Trophoblast cell (in vitro differentiated cells and primary cell): ENCODE measurements around the gene TGFB3.
A peak's percentile ranks its signal among the peaks of the same experiment; 100 is the strongest.

Experiments used
- DNase-seq, 2 donors: peaks; one replicate each; pipeline ENCODE4 v3.0.0-alpha.2; 2016
- H2AFZ ChIP-seq: 2 replicates; pipeline ENCODE4 v1.6.1; 2013; ENCODE audit warnings: low read length, moderate library complexity, mild to moderate bottlenecking; ENCODE audit not compliant: insufficient read depth, poor library complexity
- H2AK5ac ChIP-seq: 2 replicates; pipeline ENCODE4 v1.6.1; 2013; ENCODE audit warnings: mild to moderate bottlenecking, low read length
- H2BK120ac ChIP-seq: 2 replicates; pipeline ENCODE4 v1.6.1; 2013; ENCODE audit warnings: low read length, mild to moderate bottlenecking, moderate library complexity; ENCODE audit not compliant: insufficient read depth, poor library complexity
- H2BK12ac ChIP-seq: 2 replicates; pipeline ENCODE4 v1.6.1; 2013; ENCODE audit warnings: mild to moderate bottlenecking, low read length, moderate library complexity
- H2BK5ac ChIP-seq: 2 replicates; pipeline ENCODE4 v1.6.1; 2013; ENCODE audit warnings: low read length, low read depth, moderate library complexity, mild to moderate bottlenecking; ENCODE audit not compliant: poor library complexity
- H3K14ac ChIP-seq: 2 replicates; pipeline ENCODE4 v1.6.1; 2013; ENCODE audit warnings: mild to moderate bottlenecking, low read length
- H3K18ac ChIP-seq: 2 replicates; pipeline ENCODE4 v1.6.1; 2013; ENCODE audit warnings: mild to moderate bottlenecking, low read length
- H3K23ac ChIP-seq: 2 replicates; pipeline ENCODE4 v1.6.1; 2013; ENCODE audit warnings: low read length
- H3K27ac ChIP-seq: 2 replicates; pipeline ENCODE4 v1.5.1; 2013; ENCODE audit warnings: low read depth, mild to moderate bottlenecking, inconsistent platforms, low read length, moderate library complexity
- H3K27me3 ChIP-seq: 2 replicates; pipeline ENCODE4 v1.6.1; 2013; ENCODE audit warnings: inconsistent platforms, mild to moderate bottlenecking, low read length, moderate library complexity; ENCODE audit not compliant: insufficient read depth
- H3K36me3 ChIP-seq, 2 experiments: 1 replicate in 1 of 2; 2 replicates in 1 of 2; pipeline ENCODE4 v1.6.1; 2013; ENCODE audit warnings: low read length in 2 of 2, mild to moderate bottlenecking in 2 of 2, moderate library complexity in 1 of 2; ENCODE audit not compliant: insufficient read depth in 2 of 2, control insufficient read depth in 1 of 2
- H3K4ac ChIP-seq: 2 replicates; pipeline ENCODE4 v1.6.1; 2013; ENCODE audit warnings: low read depth, mild to moderate bottlenecking, low read length, moderate library complexity
- H3K4me1 ChIP-seq, 2 experiments: 1 replicate in 1 of 2; 2 replicates in 1 of 2; pipeline ENCODE4 v1.6.1; 2013; ENCODE audit warnings: low read length in 2 of 2, mild to moderate bottlenecking in 2 of 2, moderate library complexity in 1 of 2; ENCODE audit not compliant: insufficient read depth in 2 of 2, control insufficient read depth in 1 of 2
- H3K4me2 ChIP-seq: 2 replicates; pipeline ENCODE4 v1.6.1; 2013; ENCODE audit warnings: inconsistent platforms, mild to moderate bottlenecking, low read length, moderate library complexity
- H3K4me3 ChIP-seq: 2 replicates; pipeline ENCODE4 v1.5.1; 2013; ENCODE audit warnings: mild to moderate bottlenecking, low read depth, low read length, inconsistent platforms
- H3K79me1 ChIP-seq: one replicate; pipeline ENCODE4 v1.6.1; 2013; ENCODE audit warnings: low read length
- H3K79me2 ChIP-seq: 2 replicates; pipeline ENCODE4 v1.6.1; 2013; ENCODE audit warnings: low read length, mild to moderate bottlenecking; ENCODE audit not compliant: control insufficient read depth, insufficient read depth, poor library complexity
- H3K9ac ChIP-seq: 2 replicates; pipeline ENCODE4 v1.6.1; 2013; ENCODE audit warnings: mild to moderate bottlenecking, low read length
- H3K9me3 ChIP-seq: 2 replicates; pipeline ENCODE4 v1.6.1; 2013; ENCODE audit warnings: low read depth, mild to moderate bottlenecking, control low read depth, inconsistent platforms, low read length; ENCODE audit not compliant: insufficient read depth
- H4K12ac ChIP-seq: 2 replicates; pipeline ENCODE4 v1.6.1; 2013; ENCODE audit warnings: low read depth, mild to moderate bottlenecking, low read length, moderate library complexity
- H4K8ac ChIP-seq: 2 replicates; pipeline ENCODE4 v1.6.1; 2013; ENCODE audit warnings: low read depth, mild to moderate bottlenecking, low read length, moderate library complexity
- H4K91ac ChIP-seq: one replicate; pipeline ENCODE4 v1.6.1; 2013; ENCODE audit warnings: low read depth, mild to moderate bottlenecking, low read length, moderate library complexity
- WGBS: extraction: QIAGEN DNeasy Blood & Tissue Kit; methylation state at CpG from one replicate; pipeline ENCODE4 v1.1.7; 2013; ENCODE audit warnings: missing lambda C conversion rate; ENCODE audit not compliant: insufficient read length, insufficient coverage; ENCODE audit errors: extremely low coverage; 5-methylcytosine and 5-hydroxymethylcytosine counted together

Gene TGFB3

DNA sequence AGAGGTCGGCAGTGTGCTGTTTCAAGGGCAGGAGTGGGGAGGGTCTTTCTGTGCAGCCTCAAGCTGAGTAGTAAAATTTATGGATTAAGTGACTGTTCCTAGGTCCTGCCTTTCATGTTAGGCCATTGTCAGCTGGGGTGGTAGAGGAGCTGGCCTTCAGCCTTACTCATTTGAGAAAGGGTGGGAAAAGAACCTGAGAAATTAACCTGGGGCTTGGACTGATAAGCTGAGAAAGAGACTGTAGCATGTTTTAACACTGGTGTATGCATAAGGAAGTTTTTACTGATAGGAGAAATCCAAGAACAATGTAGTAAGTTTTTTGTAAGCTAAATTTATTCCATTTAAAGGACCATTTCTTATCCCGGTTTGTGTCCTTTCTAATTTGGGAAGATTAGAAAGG lies 24.5 kb upstream of the TGFB3 start:
- WGBS = no CpG with 5 or more reads among the region's 2 CpGs
- H2BK120ac ChIP-seq = no peak overlapping the region
- no peak overlapping the region for H3K27ac ChIP-seq

DNA sequence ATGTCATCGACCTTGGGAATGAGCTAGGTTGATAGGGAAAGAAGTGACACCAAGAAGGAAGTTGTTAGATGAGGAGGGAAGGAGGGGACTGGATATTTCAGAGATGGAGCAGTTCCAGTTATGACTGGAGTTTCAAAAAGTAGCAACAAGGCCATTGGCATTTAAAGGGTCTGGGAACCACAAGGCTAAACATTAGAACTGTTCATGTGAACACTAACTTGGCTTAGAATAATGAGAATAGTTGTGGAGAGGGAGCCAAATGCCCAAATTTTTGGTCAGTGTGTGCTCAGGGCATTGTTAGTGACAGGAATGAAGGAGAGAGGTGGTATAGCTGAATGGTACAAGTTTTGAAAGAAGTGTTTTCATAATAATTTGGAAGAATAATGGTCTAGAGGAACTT lies 20.6 kb upstream of the TGFB3 start:
- no peak overlapping the region for H2BK120ac ChIP-seq
- no peak overlapping the region for H2AK5ac ChIP-seq
- H3K14ac ChIP-seq = no peak overlapping the region
- DNase-seq = no peak
- H3K9me3 ChIP-seq = no peaks in the 10 kb centered on the region
- H3K79me1 ChIP-seq = no peaks in the 10 kb centered on the region
- no peak overlapping the region for H2BK12ac ChIP-seq
- H3K23ac ChIP-seq = no peak overlapping the region
- no peak overlapping the region for H3K4ac ChIP-seq
- no peak overlapping the region for H3K4me3 ChIP-seq
- no CpG with 5 or more reads among the region's 1 CpG for WGBS
- no peak overlapping the region for H2BK5ac ChIP-seq
- no peaks in the 10 kb centered on the region for H3K79me2 ChIP-seq
- H3K4me1 ChIP-seq = no peaks in the 10 kb centered on the region
- H4K91ac ChIP-seq = no peak overlapping the region
- peaks cover 7 to 14% of the 10 kb centered on the region in 2 experiments for H3K36me3 ChIP-seq
- H3K18ac ChIP-seq = no peak overlapping the region
- H4K8ac ChIP-seq = no peak overlapping the region
- H3K9ac ChIP-seq = no peak overlapping the region
- H3K27ac ChIP-seq = no peak overlapping the region
- no peak overlapping the region for H3K4me2 ChIP-seq
- no peaks in the 10 kb centered on the region for H3K27me3 ChIP-seq
- no peak overlapping the region for H2AFZ ChIP-seq
- H4K12ac ChIP-seq = no peak overlapping the region

More for the DNA sequence above, 24.5 kb upstream of the TGFB3 start:
- no peak overlapping the region for H3K4me3 ChIP-seq
- no peak overlapping the region for H3K18ac ChIP-seq
- H4K91ac ChIP-seq = no peak overlapping the region
- no peak overlapping the region for H3K4ac ChIP-seq
- no peak overlapping the region for H2BK12ac ChIP-seq
- no peak for DNase-seq
- no peak overlapping the region for H4K12ac ChIP-seq
- no peaks in the 10 kb centered on the region for H3K9me3 ChIP-seq
- no peak overlapping the region for H3K4me2 ChIP-seq
- H3K79me1 ChIP-seq = no peaks in the 10 kb centered on the region
- H2BK5ac ChIP-seq = no peak overlapping the region
- H3K79me2 ChIP-seq = no peaks in the 10 kb centered on the region
- no peak overlapping the region for H2AK5ac ChIP-seq
- no peak overlapping the region for H4K8ac ChIP-seq
- no peak overlapping the region for H2AFZ ChIP-seq
- no peaks in the 10 kb centered on the region for H3K27me3 ChIP-seq
- H3K4me1 ChIP-seq = no peaks in the 10 kb centered on the region
- no peak overlapping the region for H3K14ac ChIP-seq
- H3K9ac ChIP-seq = peak overlapping the region; percentile 63
- H3K23ac ChIP-seq = no peak overlapping the region
- H3K36me3 ChIP-seq = peaks cover 5 to 14% of the 10 kb centered on the region in 2 experiments

- H4K8ac ChIP-seq = no peak overlapping the region
- H2AFZ ChIP-seq = no peak overlapping the region
- no peak overlapping the region for H2BK5ac ChIP-seq
- H3K14ac ChIP-seq = no peak overlapping the region
- no peak overlapping the region for H2BK120ac ChIP-seq
- DNase-seq = no peak
- H4K12ac ChIP-seq = no peak overlapping the region
- no peak overlapping the region for H2BK12ac ChIP-seq
- no peak overlapping the region for H3K9ac ChIP-seq
- no peak overlapping the region for H3K27ac ChIP-seq
- H3K27me3 ChIP-seq = no peaks in the 10 kb centered on the region
- H3K79me1 ChIP-seq = no peaks in the 10 kb centered on the region
- no peak overlapping the region for H4K91ac ChIP-seq
- no CpG with 5 or more reads among the region's 6 CpGs for WGBS
- H3K4me3 ChIP-seq = no peak overlapping the region
- no peaks in the 10 kb centered on the region for H3K79me2 ChIP-seq
- no peaks in the 10 kb centered on the region for H3K4me1 ChIP-seq
- H3K9me3 ChIP-seq = no peaks in the 10 kb centered on the region
- H3K23ac ChIP-seq = no peak overlapping the region
- H3K18ac ChIP-seq = no peak overlapping the region
- no peak overlapping the region for H2AK5ac ChIP-seq
- H3K36me3 ChIP-seq = peaks cover 7% of the 10 kb centered on the region in 2 experiments
- H3K4me2 ChIP-seq = no peak overlapping the region
- H3K4ac ChIP-seq = no peak overlapping the region
Observed at GRCh38 chr14:75999511-76000190, 17.9 kb upstream of the TGFB3 start.

DNA sequence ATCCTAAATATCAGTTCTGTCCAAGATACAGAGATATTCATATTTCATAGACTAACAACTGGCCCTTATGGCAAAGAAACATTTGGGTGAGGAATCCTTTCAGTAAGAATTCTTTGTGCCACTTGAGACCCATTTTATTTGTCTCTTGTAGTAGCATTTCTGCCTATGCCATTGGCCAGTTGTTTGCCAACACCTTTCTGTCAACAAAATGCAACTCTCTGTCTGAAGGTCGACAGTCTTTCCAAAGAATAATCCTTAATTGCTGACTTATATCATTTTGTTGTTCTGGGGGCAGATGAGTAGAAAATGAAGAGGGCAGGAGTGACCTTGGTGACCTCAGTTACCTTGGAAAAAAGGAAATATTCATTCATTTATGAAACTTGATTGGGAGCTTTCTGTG lies 14.7 kb upstream of the TGFB3 start:
- no peaks in the 10 kb centered on the region for H3K4me1 ChIP-seq
- no peak overlapping the region for H3K4me3 ChIP-seq
- peaks cover 7% of the 10 kb centered on the region in 2 experiments for H3K36me3 ChIP-seq
- H2BK120ac ChIP-seq = no peak overlapping the region
- H4K8ac ChIP-seq = no peak overlapping the region
- no peak overlapping the region for H2BK12ac ChIP-seq
- no peak overlapping the region for H4K12ac ChIP-seq
- no peaks in the 10 kb centered on the region for H3K27me3 ChIP-seq
- H3K4me2 ChIP-seq = no peak overlapping the region
- no peaks in the 10 kb centered on the region for H3K79me1 ChIP-seq
- no peak overlapping the region for H4K91ac ChIP-seq
- H2BK5ac ChIP-seq = no peak overlapping the region
- H3K23ac ChIP-seq = no peak overlapping the region
- no peak for DNase-seq
- no peak overlapping the region for H3K18ac ChIP-seq
- H2AFZ ChIP-seq = no peak overlapping the region
- no peaks in the 10 kb centered on the region for H3K9me3 ChIP-seq
- H3K9ac ChIP-seq = no peak overlapping the region
- no peaks in the 10 kb centered on the region for H3K79me2 ChIP-seq
- no peak overlapping the region for H2AK5ac ChIP-seq
- H3K4ac ChIP-seq = no peak overlapping the region
- WGBS = no CpG with 5 or more reads among the region's 1 CpG
- no peak overlapping the region for H3K14ac ChIP-seq
- no peak overlapping the region for H3K27ac ChIP-seq
